GM12864 (cell line): ENCODE measurements around the gene PQBP1.
"Not testable (repeated sequence)": the region's sequence is repeated elsewhere in the genome, so short reads cannot be mapped to it uniquely, and the experiment has no call there.

Experiments used
- DNase-seq: peaks from one replicate; pipeline ENCODE4 v3.0.0-alpha.2; 2011; ENCODE audit warnings: low read depth
- H3K4me3 ChIP-seq: 2 replicates; pipeline ENCODE4 v1.5.1; 2011; ENCODE audit warnings: mild to moderate bottlenecking, low read depth, low read length, control low read depth
- TF ChIP-seq, protein P1 (sequence below): IDR thresholded peaks from 2 replicates; pipeline ENCODE4 v1.5.1; 2011; ENCODE audit warnings: low read depth, mild to moderate bottlenecking, moderate library complexity, low read length, control low read depth, inconsistent platforms; ENCODE audit errors: missing control alignments

Gene PQBP1

DNA sequence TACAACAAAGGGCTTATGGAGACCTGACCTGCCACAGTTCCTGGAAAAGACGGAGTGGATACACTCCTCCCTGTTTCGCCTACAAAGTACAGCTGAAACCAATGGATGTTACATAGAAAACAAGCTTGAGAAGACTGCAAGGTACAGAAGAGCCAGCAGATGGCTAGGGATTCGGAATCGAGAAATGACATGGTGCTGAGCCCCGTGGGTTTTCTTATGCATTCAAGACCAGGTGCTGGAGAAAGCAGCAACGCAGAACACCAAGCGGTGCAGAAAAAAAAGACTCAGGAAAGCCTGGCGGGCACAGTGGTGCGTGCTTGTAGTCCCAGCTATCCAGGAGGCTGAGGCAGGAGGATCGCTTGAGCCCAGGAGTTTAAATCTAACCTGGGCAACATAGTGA, 14.0 kb upstream of the PQBP1 start:
- no peak overlapping the region for H3K4me3 ChIP-seq
- TF ChIP-seq, protein P1, sequence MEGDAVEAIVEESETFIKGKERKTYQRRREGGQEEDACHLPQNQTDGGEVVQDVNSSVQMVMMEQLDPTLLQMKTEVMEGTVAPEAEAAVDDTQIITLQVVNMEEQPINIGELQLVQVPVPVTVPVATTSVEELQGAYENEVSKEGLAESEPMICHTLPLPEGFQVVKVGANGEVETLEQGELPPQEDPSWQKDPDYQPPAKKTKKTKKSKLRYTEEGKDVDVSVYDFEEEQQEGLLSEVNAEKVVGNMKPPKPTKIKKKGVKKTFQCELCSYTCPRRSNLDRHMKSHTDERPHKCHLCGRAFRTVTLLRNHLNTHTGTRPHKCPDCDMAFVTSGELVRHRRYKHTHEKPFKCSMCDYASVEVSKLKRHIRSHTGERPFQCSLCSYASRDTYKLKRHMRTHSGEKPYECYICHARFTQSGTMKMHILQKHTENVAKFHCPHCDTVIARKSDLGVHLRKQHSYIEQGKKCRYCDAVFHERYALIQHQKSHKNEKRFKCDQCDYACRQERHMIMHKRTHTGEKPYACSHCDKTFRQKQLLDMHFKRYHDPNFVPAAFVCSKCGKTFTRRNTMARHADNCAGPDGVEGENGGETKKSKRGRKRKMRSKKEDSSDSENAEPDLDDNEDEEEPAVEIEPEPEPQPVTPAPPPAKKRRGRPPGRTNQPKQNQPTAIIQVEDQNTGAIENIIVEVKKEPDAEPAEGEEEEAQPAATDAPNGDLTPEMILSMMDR: no peak
- no peak for DNase-seq

DNA sequence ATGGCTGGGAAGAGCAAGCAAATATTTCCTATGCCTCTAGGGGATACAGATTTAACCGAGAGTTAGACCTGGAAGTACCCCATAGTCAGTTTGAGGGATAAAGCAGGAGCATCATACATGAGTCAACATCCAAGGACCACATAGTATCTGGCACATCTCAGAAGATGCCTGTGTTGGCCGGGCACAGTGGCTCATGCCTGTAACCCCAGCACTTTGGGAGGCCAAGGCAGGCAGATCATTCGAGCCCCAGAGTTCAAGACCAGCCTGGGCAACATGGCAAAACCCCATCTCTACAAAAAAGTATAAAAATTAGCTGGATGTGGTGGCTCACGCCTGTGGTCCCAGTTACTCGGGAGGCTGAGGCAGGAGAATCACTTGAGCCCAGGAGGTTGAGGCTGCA, 11.1 kb upstream of the PQBP1 start:
- DNase-seq, H3K4me3 ChIP-seq: not testable (repeated sequence)

DNA sequence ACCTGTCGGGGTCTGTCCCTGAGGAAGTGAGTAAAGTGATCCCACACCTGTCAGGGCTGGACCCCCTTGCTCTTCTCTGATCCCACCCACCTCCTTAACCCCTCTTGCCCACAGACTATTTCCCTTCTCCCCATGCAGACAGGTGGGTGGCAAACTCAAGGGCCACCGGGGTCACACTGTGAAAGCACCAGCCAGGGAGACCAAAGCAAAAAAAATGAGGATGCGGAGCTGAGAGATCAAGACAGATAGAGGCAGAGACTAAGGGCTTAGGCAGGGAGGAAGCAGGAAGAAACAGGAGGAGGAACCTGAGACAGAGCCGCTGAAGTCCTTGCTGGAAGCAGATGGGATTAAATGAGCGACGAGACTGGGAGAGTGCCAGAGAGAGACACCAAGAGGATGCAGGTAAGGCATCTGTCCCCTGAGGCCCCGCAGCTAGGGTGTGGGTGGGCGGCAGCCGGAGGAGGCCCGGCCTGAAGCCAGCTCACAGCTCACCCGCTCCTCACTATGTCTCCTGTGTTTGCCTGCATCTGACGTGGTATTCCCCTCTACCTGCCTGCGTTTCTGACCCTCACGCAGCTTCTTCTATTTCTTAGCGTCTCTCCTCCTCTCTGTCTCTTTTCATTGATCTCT, 7.3 kb upstream of the PQBP1 start:
- TF ChIP-seq, protein P1: no peak
- no peak for DNase-seq
- peak overlapping the region; percentile 52 for H3K4me3 ChIP-seq

DNA sequence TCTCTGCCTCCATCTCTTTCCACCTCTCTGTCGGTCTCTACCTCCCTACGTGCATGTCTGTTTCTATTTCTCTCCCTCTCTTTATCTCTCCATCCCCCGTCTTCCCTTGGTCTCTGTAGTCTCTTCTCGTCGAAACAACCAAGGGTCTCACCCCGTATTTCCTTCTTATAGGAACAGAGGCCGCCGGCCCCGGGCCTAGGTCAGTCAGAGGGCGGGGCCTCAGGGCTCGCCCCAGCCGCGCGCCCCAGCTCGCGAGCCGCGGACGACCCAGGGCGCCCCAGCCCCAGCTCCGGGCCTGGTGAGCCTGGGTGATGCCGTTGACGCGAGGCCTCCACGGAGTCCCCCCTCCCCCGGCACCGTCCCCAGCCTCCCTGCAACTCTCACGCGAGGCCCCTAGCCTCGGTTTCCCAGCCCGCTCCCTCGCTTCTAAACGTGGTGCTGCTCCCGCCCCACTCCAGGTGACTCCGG, 6.8 kb upstream of the PQBP1 start:
- peak overlapping the region; percentile 52 for H3K4me3 ChIP-seq
- no peak for DNase-seq
- TF ChIP-seq, protein P1: no peak

DNA sequence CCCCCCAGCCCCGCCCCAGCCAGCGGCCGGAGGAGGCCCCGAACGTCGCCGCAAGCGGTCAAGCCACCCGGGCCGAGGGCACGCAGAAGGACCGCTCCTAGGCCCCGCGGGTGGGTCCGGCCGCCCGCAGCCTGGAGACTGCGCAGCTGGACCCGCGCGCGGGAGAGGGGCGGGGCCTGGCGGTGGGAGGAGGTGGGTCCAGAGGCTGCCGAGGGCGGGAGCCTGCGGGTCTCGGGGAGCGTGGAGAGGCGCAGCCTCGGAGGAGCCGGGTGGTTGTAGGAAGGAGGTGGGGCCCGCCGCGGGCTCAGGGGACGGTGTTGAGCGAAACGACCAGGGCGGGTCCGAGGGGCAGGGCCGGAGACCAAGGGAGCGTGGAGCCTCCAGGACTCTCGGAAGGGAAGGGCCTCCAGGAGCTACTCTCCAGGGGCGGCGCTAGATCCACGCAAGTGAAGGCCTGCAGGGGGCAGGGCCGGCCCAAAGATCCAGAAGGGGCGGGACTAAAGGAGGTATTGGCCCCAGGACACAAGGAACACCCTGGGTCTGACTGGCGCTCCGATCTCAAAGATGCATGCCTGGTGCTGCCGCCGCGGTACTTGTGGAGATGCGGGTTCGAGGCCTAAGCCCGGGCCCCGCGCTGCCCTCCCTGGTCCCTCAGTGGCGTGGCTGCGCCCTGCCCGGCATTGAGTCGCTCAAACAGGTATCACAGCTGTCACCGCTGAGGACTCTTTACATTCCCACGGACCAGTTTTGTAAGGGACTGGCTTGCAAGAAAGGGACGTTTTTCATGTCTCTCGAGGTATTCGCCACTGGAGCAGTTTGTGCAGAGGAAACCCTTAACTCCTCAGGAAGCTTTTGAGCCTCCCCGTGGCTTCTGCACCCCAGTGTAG, 6.1 kb upstream of the PQBP1 start:
- TF ChIP-seq, protein P1: peak; percentile 37
- peak; percentile 15 for DNase-seq
- H3K4me3 ChIP-seq: peak overlapping the region; percentile 52

DNA sequence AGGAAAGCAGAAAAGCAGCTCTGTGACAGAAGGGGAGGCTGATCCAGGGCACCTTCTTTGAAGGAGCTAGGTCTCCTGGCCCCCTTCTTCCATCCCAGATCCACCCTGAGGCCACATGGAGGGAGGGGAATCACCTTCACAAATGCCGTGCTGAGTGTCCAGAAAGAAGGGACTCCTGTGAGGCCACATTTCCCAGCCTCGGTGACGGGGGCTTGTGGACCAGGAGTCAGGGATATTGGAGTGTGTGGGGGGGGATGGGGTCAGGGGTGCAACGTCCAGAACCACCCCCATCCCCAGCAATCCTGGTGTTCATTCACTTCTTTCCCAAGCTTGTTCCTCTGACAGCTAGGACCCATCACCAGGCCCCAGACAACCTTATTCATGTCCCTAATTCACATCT, 4.8 kb upstream of the PQBP1 start:
- DNase-seq: no peak
- TF ChIP-seq, protein P1: no peak
- no peak overlapping the region for H3K4me3 ChIP-seq

DNA sequence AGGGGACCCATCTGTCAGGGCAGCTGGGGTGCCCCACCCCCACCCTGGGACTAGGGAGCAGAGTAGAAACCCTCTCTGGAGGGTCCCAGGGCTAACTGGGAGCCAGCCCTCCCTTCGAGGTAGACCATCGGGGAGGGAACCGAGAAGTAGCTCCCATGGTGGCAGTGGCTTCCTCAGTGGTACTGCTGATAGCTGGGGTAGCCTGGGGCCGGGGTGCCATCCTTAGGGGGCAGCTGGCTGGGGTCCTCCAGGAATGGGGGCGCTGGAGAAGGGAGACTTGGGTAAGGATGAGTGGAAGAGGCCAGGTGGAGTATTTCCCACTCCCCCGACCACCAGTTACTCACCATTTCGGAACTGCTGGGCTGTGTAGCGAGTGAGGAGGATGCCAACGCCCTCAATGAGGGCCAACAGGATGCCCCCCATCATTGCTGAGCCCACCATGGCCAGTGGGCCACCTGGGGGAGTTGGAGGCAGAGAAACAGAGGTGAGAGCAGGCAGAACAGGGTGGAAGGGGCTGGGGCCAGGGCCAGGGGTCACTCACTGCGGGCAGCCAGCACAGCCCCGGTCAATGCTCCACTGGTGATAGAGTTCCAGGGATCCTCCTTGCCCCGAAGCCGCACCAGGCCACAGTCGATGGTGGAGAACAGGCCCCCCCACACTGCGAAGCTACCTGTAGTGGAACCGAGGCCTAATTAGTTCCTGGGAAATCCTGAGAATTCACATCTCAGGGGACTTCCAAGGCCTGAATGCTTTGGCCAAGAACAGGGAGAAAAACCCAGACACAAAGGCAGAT, 4.0 kb upstream of the PQBP1 start:
- DNase-seq: no peak
- TF ChIP-seq, protein P1: no peak
- H3K4me3 ChIP-seq: no peak overlapping the region
